GM23338 (cell line): ENCODE data around the gene CHST15. TPM values are rescaled to one million over a fixed set of nuclear protein-coding genes. Genes with fewer than 3 reads are reported as not detected.

Experiments
- ATAC-seq: fragments of 200-7000 bp; cut with Tn5 transposase; 3 replicates; pipeline ENCODE4 v1.9.1; 2020
- DNase-seq: peaks from one replicate; pipeline ENCODE4 v3.0.0-alpha.2; 2015; ENCODE audit warnings: low spot score
- H2AFZ ChIP-seq: fragments of 200-600 bp; sonication (generic); 2 replicates; pipeline ENCODE4 v1.8.0; 2016; ENCODE audit warnings: antibody characterized with exemption, mild to moderate bottlenecking, moderate library complexity
- H3F3A ChIP-seq: fragments of 200-600 bp; sonication (generic); replicated peaks from 2 replicates; pipeline ENCODE4 v1.8.0; 2017; ENCODE audit warnings: antibody characterized with exemption, mixed run types, low read depth
- H3K27ac ChIP-seq: fragments of 200-600 bp; sonication (generic); 2 replicates; pipeline ENCODE4 v1.6.1; 2016; ENCODE audit warnings: low read depth
- H3K27me3 ChIP-seq: fragments of 200-600 bp; sonication (generic); 2 replicates; pipeline ENCODE4 v1.8.0; 2016; ENCODE audit warnings: mild to moderate bottlenecking, mixed run types, moderate library complexity; ENCODE audit not compliant: insufficient read depth
- H3K36me3 ChIP-seq: fragments of 200-600 bp; sonication (generic); 2 replicates; pipeline ENCODE4 v1.8.0; 2016; ENCODE audit warnings: mild to moderate bottlenecking; ENCODE audit not compliant: insufficient read depth
- H3K4me1 ChIP-seq: fragments of 200-600 bp; sonication (generic); 2 replicates; pipeline ENCODE4 v1.8.0; 2016; ENCODE audit warnings: mild to moderate bottlenecking, moderate library complexity; ENCODE audit not compliant: insufficient read depth
- H3K4me2 ChIP-seq: fragments of 200-600 bp; sonication (generic); 2 replicates; pipeline ENCODE4 v1.7.1; 2017; ENCODE audit warnings: mixed run types
- H3K4me3 ChIP-seq: fragments of 200-600 bp; sonication (generic); 2 replicates; pipeline ENCODE4 v1.6.1; 2016; ENCODE audit warnings: mixed run types
- H3K79me2 ChIP-seq: fragments of 200-600 bp; sonication (generic); replicated peaks from 2 replicates; pipeline ENCODE4 v1.8.0; 2017; ENCODE audit warnings: mild to moderate bottlenecking; ENCODE audit not compliant: insufficient read depth
- H3K9me2 ChIP-seq: fragments of 200-600 bp; sonication (generic); 2 replicates; pipeline ENCODE4 v1.8.0; 2017; ENCODE audit not compliant: insufficient read depth
- H4K20me1 ChIP-seq: fragments of 200-600 bp; sonication (generic); replicated peaks from 2 replicates; pipeline ENCODE4 v1.8.0; 2017; ENCODE audit warnings: mild to moderate bottlenecking; ENCODE audit not compliant: insufficient read depth
- H3K27ac Mint-ChIP-seq: 2 replicates; pipeline ENCODE4 v1.8.0; 2020; ENCODE audit warnings: inconsistent platforms, mild to moderate bottlenecking, moderate library complexity, mixed read lengths
- H3K27me3 Mint-ChIP-seq: 3 replicates; pipeline ENCODE4 v1.8.0; 2022; ENCODE audit warnings: low read depth, mild to moderate bottlenecking, moderate library complexity, mixed read lengths, inconsistent platforms; ENCODE audit not compliant: insufficient read depth, poor library complexity
- H3K36me3 Mint-ChIP-seq: 3 replicates; pipeline ENCODE4 v1.8.0; 2021; ENCODE audit warnings: low read depth, mild to moderate bottlenecking, inconsistent platforms, moderate library complexity, mixed read lengths
- H3K4me1 Mint-ChIP-seq: 3 replicates; pipeline ENCODE4 v1.8.0; 2020; ENCODE audit warnings: mild to moderate bottlenecking, inconsistent platforms, mixed read lengths
- H3K4me3 Mint-ChIP-seq: 3 replicates; pipeline ENCODE4 v1.8.0; 2021; ENCODE audit warnings: moderate library complexity, mild to moderate bottlenecking, inconsistent platforms, mixed read lengths
- H3K9me3 Mint-ChIP-seq: 3 replicates; pipeline ENCODE4 v1.8.0; 2020; ENCODE audit warnings: moderate library complexity, mild to moderate bottlenecking, inconsistent platforms, mixed read lengths
- CREB1 ChIP-seq: fragments of 250-450 bp; sonication (Bioruptor Pico); IDR thresholded peaks from 2 replicates; pipeline ENCODE4 v1.5.0; 2020; ENCODE audit warnings: low read depth, mild to moderate bottlenecking, moderate library complexity
- CTCF ChIP-seq, 2 experiments: fragments of 200-600 bp in 1 of 2; sonication (generic) in 1 of 2; conservative IDR thresholded peaks; 2 replicates each; pipeline versions ENCODE4 v1.5.1 to v1.6.1; 2016 to 2017; ENCODE audit warnings: antibody characterized with exemption in 2 of 2, low read depth in 2 of 2, mild to moderate bottlenecking in 2 of 2, moderate library complexity in 1 of 2
- ETS1 ChIP-seq: IDR thresholded peaks from 2 replicates; pipeline ENCODE4 v1.6.1; 2016; ENCODE audit warnings: antibody characterized with exemption
- EZH2 ChIP-seq: fragments of 200-600 bp; sonication (generic); IDR thresholded peaks from one replicate; pipeline ENCODE4 v1.8.0; 2017; ENCODE audit warnings: antibody characterized with exemption, mild to moderate bottlenecking, low read depth; ENCODE audit not compliant: unreplicated experiment
- EZH2phosphoT487 ChIP-seq: fragments of 200-600 bp; sonication (generic); IDR thresholded peaks from one replicate; pipeline ENCODE4 v1.8.1; 2018; ENCODE audit warnings: antibody characterized with exemption; ENCODE audit not compliant: unreplicated experiment
- JUNB ChIP-seq: IDR thresholded peaks from one replicate; pipeline ENCODE4 v1.6.1; 2016; ENCODE audit warnings: antibody characterized with exemption; ENCODE audit not compliant: unreplicated experiment
- NANOG ChIP-seq: IDR thresholded peaks from 2 replicates; pipeline ENCODE4 v1.6.1; 2016; ENCODE audit warnings: antibody characterized with exemption, borderline replicate concordance
- POLR2AphosphoS5 ChIP-seq: IDR thresholded peaks from 2 replicates; pipeline ENCODE4 v1.6.1; 2016; ENCODE audit warnings: antibody characterized with exemption, low read depth
- REST ChIP-seq: IDR thresholded peaks from one replicate; pipeline ENCODE4 v1.6.1; 2018; ENCODE audit warnings: antibody characterized with exemption; ENCODE audit not compliant: unreplicated experiment
- STAT1 ChIP-seq: IDR thresholded peaks from one replicate; pipeline ENCODE4 v1.6.1; 2016; ENCODE audit warnings: antibody characterized with exemption; ENCODE audit not compliant: unreplicated experiment
- ZNF114 ChIP-seq: fragments of 250-450 bp; sonication (Bioruptor Pico); IDR thresholded peaks from 2 replicates; pipeline ENCODE4 v1.5.0; 2020; ENCODE audit warnings: mild to moderate bottlenecking, moderate library complexity
- ZNF331 ChIP-seq: fragments of 250-450 bp; sonication (Bioruptor Pico); IDR thresholded peaks from 2 replicates; pipeline ENCODE4 v1.5.0; 2020; ENCODE audit warnings: low read depth, mild to moderate bottlenecking, moderate library complexity
- ZNF462 ChIP-seq: fragments of 250-450 bp; sonication (Bioruptor Pico); IDR thresholded peaks from 2 replicates; pipeline ENCODE4 v1.5.0; 2020; ENCODE audit warnings: mild to moderate bottlenecking, moderate library complexity
- polyA plus RNA-seq: library from polyadenylated mRNA; unstranded; fragments of >200 nt; fragmentation: Nextera tagmentation; extraction: Ambion mirVana; gene quantifications from 2 replicates; pipeline ENCODE4 v1.2.1, GENCODE V29; 2016
- total RNA-seq: library from RNA; depleted of rRNA; stranded (reverse); fragments of >200 nt; shearing (Covaris generic); gene quantifications from 2 replicates; pipeline ENCODE4 v1.2.3, GENCODE V29; 2014

Gene CHST15
- total and polyA plus RNA-seq, 2 experiments from 2014 or later = 2.6 to 11.2 TPM

- no peaks in the 10 kb centered on the region for H3K9me2 ChIP-seq
- no peaks in the 10 kb centered on the region for H3K36me3 ChIP-seq
- peaks cover 11% of the 10 kb centered on the region for H3K27me3 Mint-ChIP-seq
- H3K4me3 Mint-ChIP-seq = no peak overlapping the region; the same call in 2 of the 3 replicates
- H3K27me3 ChIP-seq = no peaks in the 10 kb centered on the region
- no peak for TF ChIP-seq ZNF114 (CRISPR knock-in tag)
- no peak for TF ChIP-seq STAT1
- no peak for TF ChIP-seq EZH2phosphoT487
- no peak for TF ChIP-seq ETS1
- TF ChIP-seq REST = no peak
- TF ChIP-seq NANOG = no peak
- TF ChIP-seq POLR2AphosphoS5 = no peak
- no peak for TF ChIP-seq CTCF (conservative IDR thresholded peaks at IDR 0.05; ENCODE audit: low read depth in 2 of 2)
- TF ChIP-seq ZNF331 (CRISPR knock-in tag) = no peak
- TF ChIP-seq JUNB = no peak
- no peak for TF ChIP-seq EZH2
- TF ChIP-seq ZNF462 (CRISPR knock-in tag) = no peak
- no peak for TF ChIP-seq CREB1 (CRISPR knock-in tag)
- H3K4me3 ChIP-seq = no peak overlapping the region
- H3K9me3 Mint-ChIP-seq = peaks cover 15% of the 10 kb centered on the region
- no peaks in the 10 kb centered on the region for H4K20me1 ChIP-seq
- DNase-seq (no peak), ATAC-seq (no peak)
- no peaks in the 10 kb centered on the region for H3K79me2 ChIP-seq
- H3K4me1 Mint-ChIP-seq = peaks cover 48% of the 10 kb centered on the region
- no peak overlapping the region for H3K27ac ChIP-seq
- no peak overlapping the region for H2AFZ ChIP-seq
- peaks cover 2% of the 10 kb centered on the region for H3F3A ChIP-seq
- H3K4me2 ChIP-seq = no peak overlapping the region
- no peak overlapping the region for H3K27ac Mint-ChIP-seq
- H3K36me3 Mint-ChIP-seq = peaks cover 28% of the 10 kb centered on the region
- peaks cover 11% of the 10 kb centered on the region for H3K4me1 ChIP-seq
These were observed 78.8 kb downstream of the CHST15 start for GRCh38 chr10:124014416-124015154.
